GM18502 (cell line): ENCODE results near the gene URAD.
"Not testable (repeated sequence)": the region's sequence is repeated elsewhere in the genome, so short reads cannot be mapped to it uniquely, and the experiment has no call there.

Source experiments
- ATAC-seq: cut with Tn5 transposase; IDR thresholded peaks from one replicate; pipeline ENCODE4 v1.9.1; 2021; ENCODE audit warnings: mild to moderate bottlenecking; ENCODE audit not compliant: unreplicated experiment, poor library complexity

Gene URAD

DNA sequence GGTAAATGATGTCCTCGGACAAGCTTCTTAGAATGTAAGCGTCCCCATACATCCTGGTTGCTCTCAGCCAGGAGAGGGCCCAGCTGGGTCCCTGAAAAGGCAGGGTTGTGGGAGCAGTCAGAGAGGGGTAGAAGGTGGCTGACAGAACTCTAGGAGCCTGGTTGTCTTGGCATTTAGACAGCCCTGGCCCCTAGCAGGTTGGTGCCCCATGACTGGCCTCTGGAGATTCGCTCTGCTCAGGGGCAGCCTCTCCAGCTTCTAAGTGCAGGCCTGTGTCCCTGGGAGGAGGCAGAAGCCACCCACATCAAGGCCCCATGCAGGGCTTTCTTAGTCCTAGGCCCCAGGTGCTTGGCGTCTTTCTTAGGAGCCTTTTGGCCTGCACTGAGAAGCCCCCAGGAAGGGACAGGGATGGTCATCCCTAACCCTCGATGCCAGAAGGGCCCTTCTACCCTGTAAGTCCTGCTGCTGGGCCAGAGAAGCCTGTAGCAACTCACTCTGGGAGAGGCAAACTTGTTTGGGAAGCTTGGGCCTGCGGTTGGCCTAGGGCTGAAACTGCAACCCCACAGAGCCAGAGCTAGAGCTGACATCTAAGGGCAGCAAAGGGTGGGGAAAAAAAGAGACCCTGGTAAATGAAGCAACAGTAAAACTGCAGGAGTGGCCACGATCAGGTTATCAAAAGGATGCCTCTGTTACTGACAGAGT lies 16.6 kb downstream of the URAD start:
- no peak for ATAC-seq

GRCh38 chr13:27971236-27971645 lies 17.3 kb downstream of the URAD start:
- no peak for ATAC-seq

- ATAC-seq = no peak
These were observed 17.9 kb downstream of the URAD start for GRCh38 chr13:27970382-27971235.

GRCh38 chr13:27969866-27970229 lies 18.6 kb downstream of the URAD start:
- no peak for ATAC-seq

DNA sequence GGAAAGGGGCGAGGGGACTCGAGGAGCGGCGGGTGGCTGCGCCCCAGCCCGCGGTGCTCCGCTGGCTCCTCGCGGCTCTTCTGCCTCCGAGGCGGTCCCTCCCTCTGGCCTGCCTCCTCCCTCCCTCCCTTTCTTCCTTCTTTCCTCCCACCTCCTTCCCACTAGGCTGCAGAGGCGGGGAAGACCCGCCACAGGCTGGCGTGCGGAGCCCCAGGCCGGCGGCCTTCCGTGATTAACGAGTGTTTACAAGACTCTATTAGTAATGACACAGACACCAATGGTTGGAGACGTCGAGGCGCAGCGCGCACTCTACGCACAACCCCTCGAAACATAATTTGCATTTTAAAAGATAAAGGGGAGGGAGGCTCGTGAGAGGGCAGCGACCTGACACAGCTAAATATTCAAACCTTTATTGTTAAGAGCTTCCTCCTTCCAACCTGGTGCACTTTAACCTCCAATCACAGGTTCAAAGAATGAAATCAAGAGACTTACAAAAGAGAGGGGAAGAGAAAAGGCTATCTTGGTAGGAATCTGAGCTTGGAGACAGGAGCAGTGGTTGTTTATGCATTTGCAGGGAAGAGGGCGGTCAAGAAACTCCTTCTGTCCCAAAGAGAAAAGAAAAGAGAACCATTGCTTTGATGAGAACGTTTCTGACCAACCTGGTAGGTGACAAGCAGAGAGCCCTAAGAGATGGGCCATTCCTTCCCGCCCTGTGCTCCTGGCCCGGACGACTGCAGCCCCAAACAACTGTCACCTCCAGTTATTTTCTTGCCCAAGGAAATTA lies 19.2 kb downstream of the URAD start, which contains the start of gene CDX2:
Gene CDX2, minus strand, starts transcription at position 234 of the 784 bp plus-strand sequence. CDS start 309 bp downstream, outside the sequence.
- no peak for ATAC-seq

GRCh38 chr13:27968316-27969081 lies 20.0 kb downstream of the URAD start:
- no peak for ATAC-seq

GRCh38 chr13:27967736-27968315 lies 20.7 kb downstream of the URAD start:
- ATAC-seq = no peak

DNA sequence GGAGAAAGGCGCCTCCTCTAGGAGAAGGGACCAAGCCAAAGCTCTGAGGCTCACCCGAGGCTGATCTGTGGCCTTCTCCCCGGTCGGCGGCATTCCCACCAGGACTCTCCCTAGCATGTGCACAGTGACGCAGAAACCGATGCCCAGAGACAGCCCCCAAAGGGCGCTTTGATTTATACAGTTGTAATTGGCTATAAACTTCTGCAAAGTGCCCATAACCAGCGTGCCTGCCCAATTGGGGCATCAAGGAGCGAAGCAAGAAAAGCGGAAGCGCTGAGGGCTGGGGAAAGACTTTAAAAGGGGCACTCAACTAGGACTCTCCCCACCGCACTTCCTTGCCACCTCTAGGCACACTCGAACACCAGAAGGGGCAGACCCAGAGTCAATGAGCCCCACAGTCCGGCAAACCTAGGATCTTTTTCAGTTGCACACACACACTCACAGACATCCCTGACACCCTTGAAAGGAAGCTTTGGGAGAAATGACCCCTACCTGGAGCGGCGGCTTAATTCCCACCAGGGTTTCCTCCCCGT lies 21.2 kb downstream of the URAD start:
- no peak for ATAC-seq

- no peak for ATAC-seq
These were observed 21.8 kb downstream of the URAD start for GRCh38 chr13:27966641-27967202.

GRCh38 chr13:27965740-27966640 lies 22.5 kb downstream of the URAD start:
- ATAC-seq = no peak

GRCh38 chr13:27965343-27965739 lies 23.2 kb downstream of the URAD start:
- no peak for ATAC-seq

GRCh38 chr13:27964741-27965323 lies 23.7 kb downstream of the URAD start:
- ATAC-seq = no peak

GRCh38 chr13:27964206-27964605 lies 24.3 kb downstream of the URAD start:
- not testable (repeated sequence) for ATAC-seq

DNA sequence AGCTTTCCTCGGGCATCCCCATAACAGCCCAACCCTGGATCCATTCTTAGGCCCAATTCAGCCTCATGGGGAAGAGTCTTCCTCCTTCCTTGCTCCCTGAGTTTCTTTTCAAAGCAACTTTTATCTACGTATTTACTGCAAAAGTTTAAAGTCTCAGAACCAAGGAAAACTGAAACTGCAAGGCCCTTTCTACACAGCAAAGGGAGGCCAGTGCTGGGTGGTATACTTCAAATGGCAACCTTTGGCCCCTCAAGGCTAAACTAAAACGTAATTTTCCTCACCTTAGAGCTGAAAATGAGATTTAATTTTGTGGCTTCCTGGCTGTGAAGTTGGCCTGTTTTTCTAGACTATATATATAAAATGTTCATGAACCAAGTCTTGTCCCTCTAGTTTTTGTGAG lies 25.0 kb downstream of the URAD start:
- no peak for ATAC-seq

DNA sequence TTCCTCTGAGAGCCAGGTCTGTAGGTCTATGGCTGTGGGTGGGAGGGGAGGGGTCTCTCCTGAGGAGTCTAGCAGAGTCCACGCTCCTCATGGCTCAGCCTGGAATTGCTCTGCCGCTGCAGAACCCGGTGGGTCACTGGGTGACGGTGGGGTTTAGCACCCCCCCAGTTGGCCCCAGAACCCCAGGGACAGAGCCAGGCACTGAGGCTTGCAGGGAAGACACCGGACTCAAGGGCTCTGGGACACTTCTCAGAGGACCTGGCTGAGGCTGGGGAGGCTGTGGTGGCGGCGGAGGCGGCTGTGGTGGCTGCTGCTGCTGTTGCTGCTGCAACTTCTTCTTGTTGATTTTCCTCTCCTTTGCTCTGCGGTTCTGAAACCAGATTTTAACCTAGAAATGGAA lies 25.5 kb downstream of the URAD start:
- ATAC-seq = no peak

DNA sequence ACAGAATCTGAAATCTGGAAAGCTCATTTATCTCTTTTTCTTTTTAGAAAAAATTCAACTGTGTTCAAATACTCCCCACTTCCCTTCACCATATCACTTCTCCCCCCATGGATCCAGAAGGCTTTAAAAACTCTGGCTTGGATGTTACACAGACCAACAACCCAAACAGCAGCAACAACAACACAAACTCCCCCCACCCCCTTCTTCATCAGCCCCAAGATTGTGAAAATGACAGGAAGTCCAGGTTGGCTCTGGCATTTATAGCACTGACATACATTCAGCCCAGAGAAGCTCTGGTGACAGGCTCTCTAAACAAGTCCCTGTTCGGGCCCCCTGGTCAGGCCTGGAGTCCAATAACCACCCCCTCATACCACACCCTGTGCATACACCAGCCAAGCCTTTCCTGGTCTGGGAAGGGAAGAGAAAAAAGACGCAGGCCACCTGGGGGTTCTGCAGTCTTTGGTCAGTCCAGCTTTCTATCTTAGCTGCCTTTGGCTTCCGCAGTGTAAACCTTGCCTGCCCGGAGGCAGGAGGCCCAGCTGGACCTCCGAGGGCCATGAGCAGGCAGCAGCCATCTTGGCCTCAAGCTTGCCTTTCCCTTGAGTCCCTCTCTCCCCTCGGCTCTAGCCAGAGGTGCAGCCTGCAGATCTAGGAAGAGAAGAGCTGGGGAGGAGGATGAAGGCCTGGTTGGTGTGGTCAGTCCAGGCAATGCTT lies 26.2 kb downstream of the URAD start:
- ATAC-seq = no peak
